ENCODE results near the gene PKMYT1.

DNA sequence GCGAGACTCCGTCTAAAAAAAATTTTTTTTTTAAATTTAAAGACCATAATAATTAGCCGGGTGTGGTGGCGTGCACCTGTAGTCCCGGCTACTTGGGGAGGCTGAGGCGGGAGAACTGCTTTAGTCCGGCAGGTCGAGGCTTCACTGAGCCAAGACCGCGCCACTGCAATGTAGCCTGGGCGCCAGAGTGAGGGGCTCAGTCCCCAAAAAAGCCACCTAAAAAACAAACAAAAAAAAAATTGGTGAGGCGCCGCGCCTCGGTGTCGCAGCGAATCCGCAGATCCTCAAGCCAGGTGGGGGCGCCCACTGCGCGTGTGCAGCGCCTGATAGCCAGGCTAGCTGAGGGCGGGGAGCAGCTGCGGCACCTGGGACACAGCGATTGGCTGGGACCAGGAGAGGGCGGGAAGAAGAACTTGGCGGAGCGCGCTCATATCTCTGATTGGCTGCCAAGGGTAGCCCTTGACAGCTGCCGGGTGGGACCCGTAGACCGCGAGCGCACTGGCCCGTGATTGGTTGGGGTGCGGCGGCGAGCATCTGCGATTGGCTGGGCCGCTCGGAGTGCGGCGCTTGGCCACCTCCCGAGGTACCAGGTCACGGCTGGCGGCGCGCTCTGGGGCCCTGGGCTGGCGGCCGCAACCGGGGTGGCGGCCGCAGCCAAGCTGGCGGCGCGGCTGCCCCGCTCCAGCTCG is 23.5 kb upstream of the PKMYT1 start:
- no peak for TF ChIP-seq POLR2AphosphoS5 (IDR thresholded peaks at IDR 0.05; ENCODE audit: low read depth)
- TF ChIP-seq, protein P1, sequence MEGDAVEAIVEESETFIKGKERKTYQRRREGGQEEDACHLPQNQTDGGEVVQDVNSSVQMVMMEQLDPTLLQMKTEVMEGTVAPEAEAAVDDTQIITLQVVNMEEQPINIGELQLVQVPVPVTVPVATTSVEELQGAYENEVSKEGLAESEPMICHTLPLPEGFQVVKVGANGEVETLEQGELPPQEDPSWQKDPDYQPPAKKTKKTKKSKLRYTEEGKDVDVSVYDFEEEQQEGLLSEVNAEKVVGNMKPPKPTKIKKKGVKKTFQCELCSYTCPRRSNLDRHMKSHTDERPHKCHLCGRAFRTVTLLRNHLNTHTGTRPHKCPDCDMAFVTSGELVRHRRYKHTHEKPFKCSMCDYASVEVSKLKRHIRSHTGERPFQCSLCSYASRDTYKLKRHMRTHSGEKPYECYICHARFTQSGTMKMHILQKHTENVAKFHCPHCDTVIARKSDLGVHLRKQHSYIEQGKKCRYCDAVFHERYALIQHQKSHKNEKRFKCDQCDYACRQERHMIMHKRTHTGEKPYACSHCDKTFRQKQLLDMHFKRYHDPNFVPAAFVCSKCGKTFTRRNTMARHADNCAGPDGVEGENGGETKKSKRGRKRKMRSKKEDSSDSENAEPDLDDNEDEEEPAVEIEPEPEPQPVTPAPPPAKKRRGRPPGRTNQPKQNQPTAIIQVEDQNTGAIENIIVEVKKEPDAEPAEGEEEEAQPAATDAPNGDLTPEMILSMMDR (IDR thresholded peaks at IDR 0.05; ENCODE audit: insufficient read depth, low read length): no peak
- TF ChIP-seq GABPA (IDR thresholded peaks at IDR 0.05; ENCODE audit: low read depth): no peak

All from HL-60 (cell line).